GM12872 (cell line): Measurements from ENCODE around the gene MTRF1L.

Source experiments
- TF ChIP-seq, protein P1 (sequence below): IDR thresholded peaks from 3 replicates; pipeline ENCODE4 v1.5.1; 2011; ENCODE audit warnings: low read depth, mild to moderate bottlenecking, low read length, moderate library complexity; ENCODE audit not compliant: insufficient read depth

MTRF1L gene

DNA sequence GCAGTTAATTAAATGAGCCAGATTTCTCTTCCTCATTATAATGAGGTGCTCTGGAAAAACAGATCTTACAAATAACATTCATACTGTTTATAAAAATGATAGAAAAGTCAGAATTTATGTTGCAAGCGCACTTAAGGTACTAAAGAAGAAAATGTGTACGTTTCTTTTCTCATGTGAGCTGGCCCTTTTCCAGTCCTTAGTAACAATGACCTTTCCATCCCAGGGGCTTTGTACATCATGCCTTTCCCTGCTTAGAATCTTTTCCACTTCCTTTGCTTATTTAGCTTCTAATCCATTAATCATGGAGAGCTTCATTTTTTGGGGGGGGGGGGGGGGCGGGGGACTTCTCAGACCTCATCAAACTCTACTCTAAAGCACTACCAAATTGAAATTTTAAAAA is 24.5 kb downstream of the MTRF1L start:
- TF ChIP-seq, protein P1, sequence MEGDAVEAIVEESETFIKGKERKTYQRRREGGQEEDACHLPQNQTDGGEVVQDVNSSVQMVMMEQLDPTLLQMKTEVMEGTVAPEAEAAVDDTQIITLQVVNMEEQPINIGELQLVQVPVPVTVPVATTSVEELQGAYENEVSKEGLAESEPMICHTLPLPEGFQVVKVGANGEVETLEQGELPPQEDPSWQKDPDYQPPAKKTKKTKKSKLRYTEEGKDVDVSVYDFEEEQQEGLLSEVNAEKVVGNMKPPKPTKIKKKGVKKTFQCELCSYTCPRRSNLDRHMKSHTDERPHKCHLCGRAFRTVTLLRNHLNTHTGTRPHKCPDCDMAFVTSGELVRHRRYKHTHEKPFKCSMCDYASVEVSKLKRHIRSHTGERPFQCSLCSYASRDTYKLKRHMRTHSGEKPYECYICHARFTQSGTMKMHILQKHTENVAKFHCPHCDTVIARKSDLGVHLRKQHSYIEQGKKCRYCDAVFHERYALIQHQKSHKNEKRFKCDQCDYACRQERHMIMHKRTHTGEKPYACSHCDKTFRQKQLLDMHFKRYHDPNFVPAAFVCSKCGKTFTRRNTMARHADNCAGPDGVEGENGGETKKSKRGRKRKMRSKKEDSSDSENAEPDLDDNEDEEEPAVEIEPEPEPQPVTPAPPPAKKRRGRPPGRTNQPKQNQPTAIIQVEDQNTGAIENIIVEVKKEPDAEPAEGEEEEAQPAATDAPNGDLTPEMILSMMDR: no peak

DNA sequence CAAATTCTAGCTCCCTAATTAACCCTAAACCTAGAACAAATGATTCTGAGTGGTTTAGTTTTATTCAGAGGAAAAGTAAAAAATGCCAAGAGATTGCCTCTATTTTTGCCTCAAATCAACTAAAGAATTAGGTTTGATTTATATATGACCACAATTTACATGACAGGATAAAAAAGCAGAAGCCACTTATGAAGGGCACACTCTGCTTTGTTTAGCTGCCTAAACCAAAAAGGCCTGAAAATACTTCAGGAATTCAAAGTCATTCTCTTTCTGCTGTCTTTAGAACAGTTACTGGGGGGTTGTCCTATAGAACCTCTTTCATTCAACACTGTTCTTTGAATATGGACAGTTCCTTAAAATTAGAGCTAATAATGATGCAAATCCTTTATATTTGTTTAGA is 25.0 kb downstream of the MTRF1L start:
- TF ChIP-seq, protein P1: no peak

DNA sequence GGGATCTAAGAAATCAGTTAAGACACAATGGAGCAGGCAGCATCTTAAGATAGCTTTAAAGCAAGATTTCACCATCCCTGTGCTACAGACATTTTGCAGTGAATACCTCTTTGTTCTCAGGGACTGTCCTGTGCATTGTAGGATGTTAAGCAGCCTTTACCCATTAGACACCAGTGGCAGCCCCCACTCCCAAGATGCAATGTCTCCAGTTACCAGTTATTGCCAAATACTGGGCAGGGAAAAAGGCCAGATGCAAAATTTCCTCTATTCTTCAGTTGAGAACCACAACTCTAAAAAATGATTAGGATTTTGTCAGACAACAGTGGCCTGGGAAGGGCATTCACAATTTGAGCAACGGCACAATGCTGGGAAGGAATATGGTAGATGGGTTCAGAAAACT is 25.8 kb downstream of the MTRF1L start:
- TF ChIP-seq, protein P1: no peak

DNA sequence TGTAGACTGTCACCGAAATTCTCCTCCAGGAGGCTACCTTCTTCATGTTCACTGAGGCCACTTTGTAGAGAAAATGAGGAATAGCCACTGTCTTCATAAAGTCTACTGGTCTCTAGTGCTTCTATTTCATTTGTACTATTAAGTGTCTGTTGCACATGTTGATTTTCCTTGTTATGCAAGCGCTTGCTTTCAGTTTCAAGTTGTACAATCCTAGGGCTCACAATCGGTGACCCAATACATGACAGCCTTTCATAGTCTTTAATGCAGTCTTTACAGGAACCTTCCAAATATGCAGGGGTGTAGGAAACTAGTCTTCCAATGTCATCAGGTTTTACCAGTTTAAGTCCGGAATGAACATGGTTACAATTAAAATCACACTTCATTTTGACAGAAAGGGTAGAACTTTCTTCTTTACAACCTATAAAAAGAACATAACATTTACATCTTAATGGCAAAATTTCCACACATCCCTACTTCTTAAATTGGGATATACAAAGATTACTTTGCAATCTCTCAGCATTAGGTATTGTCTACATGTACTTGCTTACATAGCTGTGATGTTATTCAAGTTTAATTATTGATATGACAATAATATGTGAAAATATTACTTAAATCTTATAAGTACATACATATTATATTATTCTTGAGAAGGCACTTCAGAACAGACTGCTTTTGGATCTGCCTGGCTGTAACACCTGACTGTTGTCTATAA is 27.1 kb downstream of the MTRF1L start:
- TF ChIP-seq, protein P1: no peak

DNA sequence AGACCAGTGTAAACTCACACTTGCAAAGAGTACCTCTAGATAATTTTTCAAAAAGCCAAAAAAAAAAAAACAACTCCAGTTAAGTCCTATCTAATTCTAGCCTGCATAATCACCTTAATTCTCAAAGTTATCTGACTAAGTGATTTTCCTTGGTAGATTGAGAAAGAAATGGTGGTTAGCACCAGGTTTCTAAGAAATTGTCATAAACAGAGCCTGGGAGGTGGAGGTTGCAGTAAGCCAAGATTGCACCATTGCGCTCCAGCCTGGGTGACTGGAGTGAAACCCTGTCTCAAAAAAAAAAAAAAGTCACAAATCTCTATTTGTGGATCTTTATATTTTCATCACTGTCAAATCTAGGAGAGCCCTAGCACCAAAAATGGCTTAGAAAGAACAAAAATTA is 28.6 kb downstream of the MTRF1L start:
- TF ChIP-seq, protein P1: no peak

DNA sequence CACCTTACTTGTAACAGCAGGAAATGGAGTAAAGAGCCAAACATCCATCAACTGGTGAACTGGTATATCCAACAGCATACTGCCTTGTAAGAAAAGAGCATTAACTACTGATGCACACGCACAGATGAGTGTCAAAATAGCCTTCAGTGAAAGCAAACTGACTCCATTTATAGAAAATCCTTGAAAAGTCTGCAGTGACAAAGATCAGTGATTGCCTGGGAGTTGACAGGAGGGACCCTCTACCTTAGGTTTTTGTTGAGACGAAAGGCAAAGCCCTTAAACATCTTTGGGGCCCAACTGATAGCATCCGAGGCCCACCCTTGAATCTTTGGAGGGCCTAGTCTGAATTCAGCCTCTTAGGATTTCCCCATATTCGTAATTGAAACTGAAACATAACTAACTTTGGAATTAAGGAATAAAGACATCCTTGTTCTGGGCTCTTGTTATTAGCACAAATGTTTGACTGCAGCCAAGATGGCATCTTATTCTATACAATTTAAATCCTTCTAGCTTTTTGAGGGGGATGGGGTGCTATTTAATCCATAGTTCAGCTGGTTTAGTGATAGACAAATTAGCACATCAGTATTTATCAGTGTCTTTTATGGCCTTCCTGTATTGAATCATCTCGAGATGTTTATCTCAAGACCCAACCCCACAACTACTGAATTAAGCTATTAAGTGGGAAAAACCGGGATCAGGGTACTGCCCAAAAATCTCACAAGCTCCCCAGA is 32.7 kb downstream of the MTRF1L start:
- TF ChIP-seq, protein P1: no peak

DNA sequence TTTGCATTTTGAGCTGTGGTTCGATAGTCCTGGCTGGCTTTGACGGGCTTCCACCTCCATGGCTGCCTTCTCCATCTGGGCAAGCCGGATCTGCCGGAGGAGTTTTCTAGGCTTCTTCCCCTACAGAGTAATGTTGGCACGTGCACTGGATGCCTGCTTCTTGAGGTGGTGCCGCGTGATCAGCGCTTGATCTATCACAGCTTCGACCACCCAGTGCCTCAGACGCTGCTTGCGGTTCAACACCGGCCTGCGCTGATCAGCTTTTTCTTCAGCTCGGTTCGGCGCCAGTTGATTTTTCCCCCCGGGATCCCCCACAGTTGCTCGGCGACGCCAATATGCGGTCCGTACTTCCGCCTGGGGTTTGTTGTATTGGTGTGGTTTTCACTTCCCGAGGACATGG is 43.2 kb downstream of the MTRF1L start:
- TF ChIP-seq, protein P1: no peak
